ENCODE data around the gene NTF3. TPM values are rescaled to one million over a fixed set of nuclear protein-coding genes. Genes with fewer than 3 reads are reported as not detected.

Gene NTF3
- total RNA-seq, 1 experiment from 2014 or later, result not detected

GRCh38 chr12:5487948-5488625 lies 56.2 kb downstream of the NTF3 start:
- no peaks in the 10 kb centered on the region for H3K79me2 ChIP-seq (ENCODE audit: insufficient read depth, low read length)
- DNase-seq (ENCODE audit: low read depth, low spot score) (no peak), ATAC-seq (no peak)
- no peaks in the 10 kb centered on the region for H3K9me2 ChIP-seq (ENCODE audit: insufficient read depth)
- CTCF ChIA-PET, result no interaction called here
- no TSS peak for BruUV-seq (replicated peaks)
- H3K4me1 ChIP-seq (ENCODE audit: control insufficient read depth in 1 of 2, insufficient read depth in 2 of 2, low read length in 2 of 2), result no peaks in the 10 kb centered on the region
- no peak overlapping the region for H2AFZ ChIP-seq (ENCODE audit: low read depth, low read length, poor library complexity, severe bottlenecking)
- H3K4me3 ChIP-seq (replicated peaks in 1 of 2; ENCODE audit: low read depth in 1 of 2, low read length in 2 of 2), result no peak overlapping the region
- no peaks in the 10 kb centered on the region for H4K20me1 ChIP-seq (ENCODE audit: insufficient read depth)
- H3K9ac ChIP-seq (ENCODE audit: low read length), result no peak overlapping the region
- intact Hi-C loops (cut with micrococcal nuclease), result no loop called here
- TF ChIP-seq SP1 (IDR thresholded peaks at IDR 0.05; ENCODE audit: low read depth) (no peak), MAX (IDR thresholded peaks at IDR 0.05) (no peak), TCF7L2 (IDR thresholded peaks at IDR 0.05; ENCODE audit: borderline replicate concordance, extremely low read depth, insufficient read depth, insufficient read length) (no peak), REST (IDR thresholded peaks at IDR 0.05; ENCODE audit: low read depth) (no peak), CTCF (IDR thresholded peaks at IDR 0.05 in 2 of 3, conservative IDR thresholded peaks at IDR 0.05 in 1 of 3; ENCODE audit: borderline replicate concordance in 1 of 3, insufficient read depth in 1 of 3, low read depth in 2 of 3, low read length in 2 of 3) (no peak), SRF (IDR thresholded peaks at IDR 0.05; ENCODE audit: low read depth) (no peak), CEBPB (IDR thresholded peaks at IDR 0.05; ENCODE audit: low read depth) (no peak), YY1 (IDR thresholded peaks at IDR 0.05; ENCODE audit: extremely low read depth, insufficient replicate concordance, low read depth, low read length) (no peak), EZH2 (IDR thresholded peaks at IDR 0.05) (no peak), POLR2A (IDR thresholded peaks at IDR 0.05; ENCODE audit: borderline replicate concordance, extremely low read depth, insufficient read depth, insufficient read length) (no peak), JUND (IDR thresholded peaks at IDR 0.05) (no peak), CBX3 (IDR thresholded peaks at IDR 0.05; ENCODE audit: low read depth) (no peak)
- peaks cover 20% of the 10 kb centered on the region; the same call in 1 of the 2 replicates for H3K27me3 ChIP-seq (ENCODE audit: insufficient read depth, low read length)
- RAD21 ChIA-PET (ENCODE audit: low non-redundant PET in 1 of 2, low total read pairs in 2 of 2, uncharacterized antibody in 2 of 2, unreplicated experiment in 2 of 2), result no interaction called here
- no peak overlapping the region for H3K4me2 ChIP-seq (ENCODE audit: low read length)
- no peak overlapping the region for H3K27ac ChIP-seq (ENCODE audit: low read depth, low read length)
- H3K9me3 ChIP-seq (ENCODE audit: control insufficient read depth in 1 of 2, insufficient read depth in 1 of 2, low read depth in 1 of 2, low read length in 2 of 2), result no peaks in the 10 kb centered on the region
- H3K36me3 ChIP-seq (ENCODE audit: control insufficient read depth in 1 of 2, insufficient read depth in 2 of 2, low read length in 2 of 2), result no peaks in the 10 kb centered on the region
- POLR2A ChIA-PET, result interaction anchor here (0.7 kb wide), 1 partner anchor 11 kb away, joined by 3 read pairs; no protein-coding TSS in a partner anchor
